HG02798 (cell line): ENCODE measurements around the gene EVI2B.
"Not testable (repeated sequence)": the region's sequence is repeated elsewhere in the genome, so short reads cannot be mapped to it uniquely, and the experiment has no call there.

Experiments used
- ATAC-seq: cut with Tn5 transposase; IDR thresholded peaks from one replicate; pipeline ENCODE4 v1.9.1; 2021; ENCODE audit warnings: mild to moderate bottlenecking; ENCODE audit not compliant: unreplicated experiment, poor library complexity

EVI2B gene

DNA sequence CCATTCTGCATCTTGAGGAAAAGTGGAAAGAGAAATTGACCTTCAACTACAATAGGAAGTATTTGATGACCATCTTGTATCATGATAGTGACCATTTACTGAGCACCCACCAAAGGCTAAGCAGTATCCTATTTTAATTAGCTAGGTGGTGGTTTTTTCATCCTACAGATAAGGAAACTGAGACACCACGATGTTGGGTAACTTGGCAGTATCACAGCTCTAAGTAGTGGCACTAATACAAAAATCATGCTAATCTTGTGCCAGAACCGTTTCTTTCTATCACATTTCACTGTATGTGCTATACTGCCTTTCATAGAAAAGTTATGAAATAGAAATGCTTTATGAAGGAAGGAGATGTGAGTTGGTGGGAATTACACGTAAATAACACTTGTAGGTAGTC lies 2.3 kb downstream of the EVI2B start:
- ATAC-seq, result no peak

DNA sequence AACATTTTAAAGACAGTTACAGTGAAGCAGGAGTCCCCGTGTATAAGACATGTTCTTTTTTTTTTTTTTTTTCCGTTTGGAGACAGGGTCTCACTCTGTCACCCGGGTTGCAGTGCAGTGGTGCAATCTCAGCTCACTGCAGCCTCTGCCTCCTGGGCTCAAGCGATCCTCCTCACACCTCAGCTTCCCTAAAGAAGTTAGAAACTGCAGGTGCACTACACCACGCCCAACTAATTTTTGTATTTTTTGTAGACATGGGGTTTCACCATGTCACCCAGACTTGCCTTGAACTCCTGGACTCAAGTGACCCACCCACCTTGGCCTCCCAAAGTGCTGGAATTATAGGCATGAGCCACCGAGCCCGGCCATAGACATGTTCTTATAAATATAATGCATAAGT lies 3.0 kb downstream of the EVI2B start:
- no peak for ATAC-seq

DNA sequence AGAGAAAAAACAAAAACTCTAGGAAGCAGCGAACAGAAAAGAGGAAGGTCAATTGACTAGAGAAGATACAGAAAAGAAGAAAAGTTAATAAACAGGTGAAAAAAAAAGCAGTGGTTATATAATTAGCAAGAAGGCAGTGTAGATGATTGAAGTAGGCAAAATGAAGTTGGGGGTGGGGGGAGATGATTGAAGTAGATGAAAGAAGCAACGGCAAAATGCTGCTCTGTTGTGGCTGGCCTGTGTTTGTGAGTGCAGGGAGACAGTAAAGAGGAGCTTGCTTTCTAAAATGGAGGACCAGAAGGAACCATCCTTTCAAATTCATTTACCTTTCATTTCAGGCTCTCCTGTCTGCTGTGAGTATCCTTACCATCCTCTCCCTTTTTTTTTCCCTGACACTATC lies 3.6 kb downstream of the EVI2B start:
- no peak for ATAC-seq

DNA sequence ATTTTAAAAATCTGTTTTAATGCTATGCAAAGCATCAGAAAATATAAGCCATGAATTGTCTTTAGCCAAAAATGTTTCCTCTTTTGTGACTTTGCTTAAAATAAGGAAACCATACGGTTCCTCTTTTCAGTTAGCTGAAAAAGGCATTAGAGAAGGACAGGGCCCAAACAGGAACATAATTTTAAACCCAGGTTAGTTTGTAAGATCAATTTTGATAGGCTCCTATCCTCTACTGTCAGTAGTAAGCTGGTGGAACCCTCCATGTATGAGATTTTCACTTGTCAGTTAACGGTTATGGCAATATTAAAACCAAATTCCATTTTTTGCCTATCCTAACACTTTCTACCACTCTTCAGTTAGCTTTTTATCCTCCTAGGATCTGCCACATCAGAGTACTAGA lies 4.3 kb downstream of the EVI2B start:
- ATAC-seq, result no peak

DNA sequence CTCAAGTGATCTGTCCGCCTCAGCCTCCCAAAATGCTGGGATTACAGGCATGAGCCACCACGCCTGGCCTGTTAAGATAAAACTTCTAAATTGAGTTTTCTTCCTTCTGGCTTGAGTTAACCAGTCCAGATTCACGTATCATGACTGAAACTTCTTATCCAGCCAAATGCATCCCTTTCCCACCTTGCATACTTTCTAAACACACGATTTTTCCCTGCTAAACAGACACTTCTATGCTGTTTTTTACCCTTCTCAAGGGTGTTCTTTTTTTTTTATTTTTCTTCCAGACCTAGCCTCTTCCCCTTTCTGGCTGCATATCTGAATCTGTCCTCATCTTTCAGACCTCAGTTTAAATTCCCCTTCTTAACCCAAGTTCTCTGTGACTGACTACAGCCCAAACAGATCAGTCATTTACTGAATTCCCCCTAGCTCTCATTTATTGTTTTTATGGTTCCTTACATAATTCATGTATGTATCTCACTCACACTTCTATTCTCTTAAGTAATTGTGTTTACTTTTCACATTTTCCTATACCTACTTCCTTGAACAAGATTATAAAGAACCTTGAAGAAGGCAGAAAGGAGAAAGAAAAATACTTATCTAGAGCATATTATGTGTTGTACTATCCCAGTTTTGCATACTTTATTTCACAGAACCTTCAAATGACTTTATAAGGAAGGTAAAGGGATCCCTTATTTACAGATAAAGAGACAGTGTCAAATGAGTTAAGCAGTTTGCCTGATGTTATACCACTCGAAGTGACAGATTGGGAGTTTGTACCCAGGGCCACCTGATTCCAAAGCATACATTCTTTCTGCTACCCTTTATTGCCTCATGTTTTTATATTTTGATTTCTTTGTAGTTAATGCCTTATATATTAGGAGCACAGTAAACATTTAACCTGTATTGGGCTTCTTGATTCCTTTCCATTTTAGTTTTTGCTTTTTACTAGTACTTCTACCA lies 5.2 kb downstream of the EVI2B start:
- ATAC-seq, result peak; percentile 35

DNA sequence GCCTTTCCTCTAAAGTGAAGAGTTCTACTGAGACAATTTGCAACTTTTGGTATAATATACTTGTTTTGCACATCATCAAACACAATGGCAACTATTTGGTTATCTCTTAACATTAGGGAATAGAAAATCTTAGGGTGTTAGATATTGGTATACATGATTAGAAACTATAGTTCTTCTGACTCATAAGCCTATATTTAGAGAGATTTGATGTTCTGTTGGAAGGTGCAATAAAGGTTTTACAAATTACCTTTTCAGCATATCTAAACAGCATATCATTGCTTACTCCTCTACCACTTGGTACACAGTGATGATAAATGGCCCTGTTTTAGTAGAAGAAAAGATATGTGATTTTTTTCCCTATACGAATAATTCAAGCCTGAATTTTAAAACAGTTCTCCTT lies 6.2 kb downstream of the EVI2B start:
- no peak for ATAC-seq

DNA sequence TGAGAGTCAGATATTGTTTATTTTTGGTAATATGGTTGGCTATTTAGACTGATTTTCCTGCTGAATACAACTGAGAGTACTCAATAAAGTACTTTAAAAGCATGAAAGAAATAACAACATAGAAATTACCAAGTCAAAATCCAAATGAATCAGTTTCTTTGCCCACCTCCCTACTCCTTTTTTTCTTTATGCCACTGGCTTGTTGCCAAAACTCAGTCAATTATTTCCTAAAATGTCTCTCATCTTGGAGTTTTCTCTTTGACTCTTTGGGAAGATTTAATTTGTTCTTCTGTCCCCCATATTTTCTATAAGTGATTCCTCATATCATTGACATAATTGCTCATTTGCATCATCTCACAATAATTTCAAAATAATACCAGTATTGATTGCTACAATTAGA lies 14.2 kb downstream of the EVI2B start:
- ATAC-seq, result no peak

DNA sequence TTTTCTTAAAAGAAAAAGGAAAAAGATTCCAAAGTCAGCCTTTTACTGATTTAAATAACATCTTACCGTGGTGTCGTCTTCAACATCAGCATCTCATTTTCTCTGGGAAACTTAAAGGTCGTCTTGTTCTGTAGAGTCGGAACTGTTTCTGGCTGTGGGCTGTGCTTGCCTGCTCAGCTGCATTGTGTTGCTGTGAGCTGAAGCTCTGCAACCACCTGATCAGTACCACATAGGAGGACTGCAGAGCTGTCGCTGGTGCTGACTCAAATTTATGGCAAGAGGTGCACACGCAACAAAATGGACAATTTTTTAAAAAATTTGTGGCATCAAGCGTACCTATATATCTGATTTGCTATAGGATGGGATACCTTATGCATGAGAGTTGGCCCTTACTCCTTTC lies 16.8 kb downstream of the EVI2B start, which contains the start of gene OMG:
Gene OMG (minus strand): TSS at position 150 of the 400 bp plus-strand sequence. CDS start 908 bp downstream, outside the sequence.
- ATAC-seq, result no peak

DNA sequence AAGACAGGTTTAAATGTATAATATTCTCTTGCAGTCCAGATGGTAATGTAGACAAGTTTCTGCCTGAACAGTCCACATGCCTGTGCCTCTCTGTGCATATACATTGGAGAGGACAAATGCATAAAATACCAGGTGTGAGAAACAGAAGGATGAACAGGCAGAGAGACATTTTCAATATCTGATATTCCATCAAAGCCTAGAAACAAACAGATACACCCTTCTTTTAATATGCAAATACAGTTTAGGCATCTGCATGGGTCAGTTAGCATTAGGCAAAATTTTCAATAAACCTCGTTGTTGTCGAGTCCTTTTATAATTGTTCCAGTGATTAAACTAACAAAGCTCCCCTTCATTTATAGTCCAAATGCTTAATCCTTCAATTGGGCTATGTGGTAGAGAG lies 17.7 kb downstream of the EVI2B start:
- ATAC-seq, result no peak

DNA sequence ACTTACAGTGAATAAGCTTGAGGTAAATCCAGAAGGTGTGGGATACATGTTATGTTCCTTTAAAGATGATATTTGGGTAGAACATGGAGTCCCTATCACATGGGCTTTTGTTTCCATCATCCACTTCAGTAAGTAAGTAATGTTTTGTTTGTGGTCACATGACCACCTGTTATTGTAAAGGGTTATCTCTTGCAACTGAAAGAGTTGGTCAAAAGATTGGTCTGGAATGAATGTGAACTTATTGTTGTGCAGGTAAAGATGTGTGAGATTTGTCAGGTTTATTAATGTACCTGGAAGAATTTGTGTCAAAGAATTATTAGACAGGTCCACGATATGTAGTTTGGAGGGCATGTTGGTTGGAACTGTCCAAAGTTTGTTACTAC lies 18.4 kb downstream of the EVI2B start:
- ATAC-seq, result no peak

DNA sequence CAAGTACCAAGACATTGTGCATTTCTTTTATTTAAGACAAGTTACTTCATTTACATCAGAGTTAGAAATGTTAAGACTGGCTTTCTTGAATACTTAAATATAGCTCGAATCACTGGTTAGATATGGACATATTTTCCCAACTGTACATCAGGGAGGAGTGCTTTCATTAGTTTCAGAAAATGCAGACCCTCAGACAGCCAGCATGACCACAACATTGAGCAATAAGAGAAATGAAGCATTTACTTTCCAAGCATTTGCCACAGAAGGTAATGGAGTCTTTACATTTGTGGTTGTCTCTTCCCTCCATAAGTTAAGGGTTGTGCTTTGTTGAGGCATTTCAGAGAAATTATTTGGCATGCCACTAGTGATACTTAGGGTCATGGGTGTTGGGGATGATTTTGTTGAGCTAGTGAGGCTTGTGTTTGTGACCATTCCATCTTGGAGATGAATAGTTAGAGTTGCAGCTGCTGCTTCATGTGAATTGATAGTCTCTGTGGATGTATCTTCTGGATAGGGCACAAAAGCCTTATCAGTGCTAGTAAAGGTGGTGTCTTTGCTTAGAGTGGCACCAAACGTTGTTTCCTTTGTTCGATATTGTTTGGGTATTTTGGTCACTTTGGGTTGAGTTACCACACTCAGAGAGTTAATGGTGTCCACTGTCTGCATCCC lies 18.9 kb downstream of the EVI2B start:
- ATAC-seq, result no peak

DNA sequence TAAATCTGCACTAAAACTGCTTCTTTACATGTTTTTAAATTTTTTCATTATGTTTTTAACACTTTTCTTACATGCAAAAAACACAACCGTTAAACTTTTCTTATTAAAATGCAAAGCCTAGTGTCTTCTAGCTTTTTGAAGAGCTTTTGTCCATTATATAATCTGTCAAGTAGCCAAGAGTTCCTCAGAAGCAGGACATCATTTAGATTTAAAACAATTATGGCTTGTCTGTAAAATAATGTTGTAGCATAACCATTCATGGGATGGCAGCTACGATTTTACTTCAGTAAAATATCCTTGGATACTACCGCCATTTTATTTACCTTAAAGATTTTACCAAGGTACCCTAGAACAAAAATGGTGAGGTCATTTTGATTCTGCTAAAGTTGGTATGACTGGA lies 19.6 kb downstream of the EVI2B start:
- no peak for ATAC-seq

DNA sequence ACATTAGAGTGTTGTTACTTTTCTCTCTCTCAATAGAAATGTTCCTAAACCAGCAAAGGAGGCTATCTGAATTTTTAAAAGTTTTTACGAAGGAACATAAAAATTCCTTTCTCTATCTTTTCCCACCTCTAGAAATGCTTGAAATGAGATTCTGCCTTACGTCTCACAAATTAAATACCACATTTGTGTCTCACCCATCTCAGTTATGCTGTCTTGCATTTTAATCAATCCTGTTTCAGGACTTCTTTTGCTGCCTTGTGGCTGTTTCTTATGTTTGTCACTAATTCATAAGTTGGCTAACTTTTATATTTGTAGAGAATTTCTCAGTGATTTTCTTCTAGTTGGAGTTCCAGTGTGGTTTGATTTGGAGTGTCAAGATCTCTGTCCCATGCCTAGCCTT lies 20.3 kb downstream of the EVI2B start:
- no peak for ATAC-seq

DNA sequence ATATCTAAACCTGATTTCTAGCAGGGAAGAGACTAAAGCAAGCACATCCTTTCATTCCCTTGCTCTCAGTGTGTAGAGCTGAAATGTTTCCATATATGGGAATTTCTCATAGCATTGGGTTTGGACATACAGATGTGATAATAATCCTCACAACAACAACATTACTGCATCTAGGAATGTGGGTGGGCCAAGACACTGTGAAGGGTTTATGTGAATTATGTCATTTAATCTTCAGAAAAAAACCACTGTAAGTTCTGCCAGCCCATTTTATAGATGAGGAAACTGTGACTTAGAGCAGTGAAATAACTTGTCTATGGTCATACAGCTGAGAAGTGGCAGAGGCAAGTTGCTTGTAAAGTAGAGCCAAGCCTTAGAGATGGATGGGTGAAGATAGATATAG lies 22.0 kb downstream of the EVI2B start:
- ATAC-seq, result no peak

DNA sequence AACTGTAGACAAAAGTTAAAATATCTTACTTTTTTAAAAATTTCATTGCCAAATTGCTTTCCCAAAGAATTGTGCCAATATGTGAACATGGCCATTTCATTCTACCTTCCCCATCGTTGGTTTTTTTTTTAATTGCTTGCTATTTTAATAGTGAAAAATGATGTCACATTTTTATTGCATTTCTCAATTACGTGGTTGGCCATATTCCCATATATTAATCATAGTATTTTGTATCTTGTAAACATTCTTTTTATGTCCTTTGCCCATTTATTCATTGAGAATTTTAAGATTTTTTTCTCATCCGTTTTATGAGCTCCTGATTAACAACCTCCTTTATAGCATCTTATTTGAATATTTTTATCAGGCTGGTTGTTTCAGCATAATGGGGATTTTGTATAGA lies 24.1 kb downstream of the EVI2B start:
- no peak for ATAC-seq

DNA sequence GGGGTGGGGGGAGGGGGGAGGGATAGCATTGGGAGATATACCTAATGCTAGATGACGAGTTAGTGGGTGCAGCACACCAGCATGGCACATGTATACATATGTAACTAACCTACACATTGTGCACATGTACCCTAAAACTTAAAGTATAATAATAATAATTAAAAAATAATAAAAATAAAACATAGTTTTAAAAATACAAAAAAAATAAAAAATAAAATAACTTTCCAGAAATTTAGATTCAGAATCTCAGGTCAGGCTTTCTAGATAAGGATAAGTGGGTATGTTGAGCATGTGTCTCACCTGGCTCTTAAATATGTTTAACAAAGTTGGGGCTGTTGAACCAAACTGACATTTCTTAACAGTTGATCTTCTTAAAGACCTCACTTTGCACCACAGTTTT lies 25.9 kb downstream of the EVI2B start:
- not testable (repeated sequence) for ATAC-seq

DNA sequence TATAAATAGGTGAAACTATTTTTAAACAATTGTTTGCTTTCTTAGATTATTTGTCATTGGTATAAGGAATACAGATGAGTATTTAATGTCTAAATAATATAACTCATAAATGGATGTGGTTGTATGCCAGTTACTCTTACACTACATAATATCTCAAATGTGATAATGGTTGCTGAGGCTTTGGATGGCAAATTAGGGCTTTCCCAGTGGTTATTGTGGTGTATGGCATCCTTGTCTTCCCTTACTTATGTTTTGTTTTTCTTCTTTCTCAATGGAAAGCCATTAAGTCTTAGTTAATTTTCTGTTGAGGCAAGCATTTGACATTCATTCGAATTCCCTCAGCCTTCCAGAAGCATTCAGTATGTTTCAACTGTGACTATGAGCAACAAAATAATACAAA lies 27.3 kb downstream of the EVI2B start:
- ATAC-seq, result no peak

DNA sequence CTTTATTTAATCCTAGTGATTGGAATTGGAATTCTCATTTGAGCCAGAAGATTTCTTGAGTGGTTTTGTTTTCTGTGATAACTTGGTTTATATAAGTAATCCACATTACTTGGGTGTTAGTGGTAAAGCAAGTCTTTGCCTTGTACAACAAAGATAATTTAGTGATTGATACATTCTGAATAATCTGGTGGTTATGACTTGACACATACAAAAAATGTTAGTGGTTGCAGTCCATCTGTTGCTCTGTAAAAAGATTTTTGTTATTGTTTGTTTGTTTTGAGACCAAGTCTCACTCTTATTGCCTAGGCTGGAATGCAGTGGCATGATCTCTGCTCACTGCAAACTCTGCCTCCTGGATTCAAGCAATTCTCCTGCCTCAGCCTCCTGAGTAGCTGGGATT lies 30.0 kb downstream of the EVI2B start:
- no peak for ATAC-seq

DNA sequence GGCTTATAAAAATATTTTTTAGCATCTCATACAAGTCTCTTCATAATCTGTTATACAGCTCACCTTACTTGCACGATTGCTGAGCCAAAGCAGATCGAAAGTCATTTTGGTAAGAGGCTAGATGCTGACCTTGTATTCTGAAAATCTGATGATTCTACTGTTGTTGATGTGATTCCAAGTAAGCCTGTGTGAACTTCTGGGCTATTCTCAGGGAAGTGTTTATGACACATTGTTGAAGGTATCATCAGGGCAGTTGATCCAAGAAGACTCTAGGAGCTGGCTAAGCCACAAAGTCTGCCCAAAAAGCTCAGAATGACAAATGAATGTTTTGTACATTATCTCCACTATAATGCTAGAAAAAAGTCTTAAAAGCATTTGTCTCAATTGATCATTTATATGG lies 32.8 kb downstream of the EVI2B start:
- no peak for ATAC-seq

DNA sequence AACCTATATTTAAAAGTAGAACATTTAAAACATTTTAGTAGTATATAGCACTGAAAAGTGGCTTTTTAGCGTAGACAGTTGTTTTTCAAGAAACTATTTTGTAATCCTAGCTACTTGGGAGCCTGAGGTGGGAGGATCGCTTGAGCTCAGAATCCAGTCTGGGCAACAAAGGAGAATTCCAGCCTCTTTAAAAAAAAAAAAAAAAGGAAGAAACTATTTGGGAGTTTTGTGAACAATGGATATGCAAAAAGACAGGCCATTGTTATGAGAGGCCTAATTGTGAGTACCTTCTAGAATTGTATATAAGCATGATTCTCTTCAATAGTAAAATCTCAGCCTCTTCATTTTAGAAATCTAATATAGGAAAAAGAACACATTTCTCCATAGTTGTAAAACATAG lies 34.5 kb downstream of the EVI2B start:
- no peak for ATAC-seq

DNA sequence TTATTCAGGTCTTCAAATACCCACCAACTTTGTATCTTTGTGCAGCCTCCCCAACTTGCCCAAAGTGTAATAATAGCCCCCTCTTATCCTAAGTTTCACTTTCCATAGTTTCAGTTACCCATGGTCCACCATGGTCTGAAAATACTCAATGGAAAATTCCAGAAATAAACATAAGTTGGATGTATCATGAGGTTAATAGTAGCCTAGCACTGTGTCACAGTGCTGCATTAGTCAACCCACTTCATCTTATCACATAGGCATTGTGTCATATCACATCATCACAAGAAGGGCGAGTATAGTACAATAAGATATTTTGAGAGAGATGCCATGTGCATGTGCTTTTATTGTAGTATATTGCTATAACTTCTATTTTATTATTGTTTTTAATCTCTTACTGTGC lies 38.7 kb downstream of the EVI2B start:
- no peak for ATAC-seq

DNA sequence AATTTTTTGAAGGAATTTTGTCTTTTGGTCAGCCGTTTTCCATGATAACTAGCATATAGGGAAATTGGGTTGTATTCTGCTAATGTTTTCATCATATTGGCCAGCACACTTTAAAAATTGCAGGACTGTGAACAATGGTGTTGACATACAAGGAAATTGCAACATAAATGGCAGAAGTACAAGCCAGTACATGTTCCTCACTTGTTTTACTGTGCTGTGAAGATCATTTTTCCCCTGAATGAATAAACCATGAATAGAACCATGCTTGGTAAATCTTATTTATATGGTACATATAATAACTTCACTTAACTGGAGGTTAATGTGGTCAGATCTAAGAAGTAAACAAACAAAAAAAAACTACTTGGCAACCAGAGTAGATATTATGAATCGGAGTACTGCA lies 39.6 kb downstream of the EVI2B start:
- no peak for ATAC-seq
